CD4-positive, alpha-beta T cell treated with Interleukin-17A for 4 hours (primary cell): ENCODE data around the gene ELP5.

ENCODE experiments used
- DNase-seq: peaks from one replicate; pipeline ENCODE4 v3.0.0-alpha.2; 2020; ENCODE audit warnings: mixed read lengths

ELP5 gene, protein sequence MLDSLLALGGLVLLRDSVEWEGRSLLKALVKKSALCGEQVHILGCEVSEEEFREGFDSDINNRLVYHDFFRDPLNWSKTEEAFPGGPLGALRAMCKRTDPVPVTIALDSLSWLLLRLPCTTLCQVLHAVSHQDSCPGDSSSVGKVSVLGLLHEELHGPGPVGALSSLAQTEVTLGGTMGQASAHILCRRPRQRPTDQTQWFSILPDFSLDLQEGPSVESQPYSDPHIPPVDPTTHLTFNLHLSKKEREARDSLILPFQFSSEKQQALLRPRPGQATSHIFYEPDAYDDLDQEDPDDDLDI

GRCh38 chr17:7252176-7253043 lies at the start of gene ELP5:
ELP5 (plus strand) TSS chr17:7252215; CDS start chr17:7252551, 336 bp downstream.
- peak; percentile 87 for DNase-seq

DNA sequence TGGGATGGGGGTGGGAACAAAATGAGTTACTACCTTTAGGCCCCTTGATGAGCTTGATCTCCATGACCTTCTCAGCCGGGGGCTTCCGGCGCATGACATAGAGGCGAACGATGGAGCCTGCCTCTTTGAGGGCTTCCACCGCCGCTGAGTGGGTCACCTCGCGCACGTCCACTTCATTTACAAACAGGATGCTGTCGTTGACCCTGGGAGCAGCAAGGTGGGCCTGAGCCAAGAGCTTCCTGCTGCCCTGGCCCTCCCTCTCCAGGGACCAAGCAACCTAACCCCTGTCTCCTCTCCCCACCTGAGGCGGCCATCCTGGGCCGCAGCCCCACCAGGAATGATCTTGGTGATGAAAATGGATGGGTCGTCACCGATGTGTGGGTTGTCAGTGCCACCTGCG lies 48.6 kb upstream of the ELP5 start:
- no peak for DNase-seq

- peak; percentile 17 for DNase-seq
Observed at GRCh38 chr17:7204336-7204735, 47.7 kb upstream of the ELP5 start.

- DNase-seq: peak; percentile 94
Observed at GRCh38 chr17:7204828-7205461, 47.1 kb upstream of the ELP5 start.

DNA sequence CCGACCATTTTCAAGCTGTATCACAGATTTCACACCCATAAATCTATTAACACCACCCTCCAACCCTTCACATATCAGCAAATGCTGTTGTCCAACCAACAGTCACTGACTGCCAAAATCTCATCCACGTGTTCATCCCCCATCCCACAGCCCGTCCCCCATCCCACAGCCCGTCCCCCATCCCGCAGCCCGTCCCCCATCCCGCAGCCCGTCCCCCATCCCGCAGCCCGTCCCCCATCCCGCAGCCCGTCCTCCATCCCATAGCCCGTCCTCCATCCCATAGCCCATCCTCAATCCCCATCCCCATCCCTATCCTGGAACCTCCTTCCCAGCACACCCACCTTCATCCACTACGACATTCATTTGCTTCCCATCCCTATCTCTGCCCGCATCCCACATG lies 46.5 kb upstream of the ELP5 start:
- DNase-seq: no peak

- DNase-seq: no peak
Observed at GRCh38 chr17:7207120-7208001, 44.7 kb upstream of the ELP5 start.

DNA sequence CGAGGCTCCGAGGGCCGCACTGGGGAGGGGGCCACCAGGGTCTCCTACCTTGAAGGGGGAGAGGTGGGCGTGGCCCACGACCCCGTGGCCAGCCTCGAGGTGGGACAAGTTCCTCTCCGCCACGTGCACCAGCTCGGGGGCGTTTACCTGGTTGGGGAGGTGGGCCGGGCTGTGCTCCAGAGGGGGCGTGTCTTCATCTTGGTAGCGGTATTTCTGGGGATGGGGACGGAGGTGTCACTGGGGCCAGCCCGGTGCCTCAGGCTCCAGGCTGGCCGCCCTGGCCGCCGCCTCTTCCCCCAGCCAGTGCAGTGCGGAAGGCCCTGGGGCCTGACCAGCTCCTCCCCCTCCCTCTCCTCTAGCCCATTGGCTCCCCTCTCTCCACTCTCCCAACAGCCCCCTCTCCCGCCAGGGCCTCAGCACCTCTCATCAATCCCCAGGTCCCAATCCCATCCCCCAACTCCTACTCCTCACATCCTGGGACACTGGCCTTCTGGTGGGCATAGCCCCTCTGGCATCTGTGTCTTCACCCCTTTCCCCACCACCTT lies 43.9 kb upstream of the ELP5 start:
- DNase-seq: no peak

DNA sequence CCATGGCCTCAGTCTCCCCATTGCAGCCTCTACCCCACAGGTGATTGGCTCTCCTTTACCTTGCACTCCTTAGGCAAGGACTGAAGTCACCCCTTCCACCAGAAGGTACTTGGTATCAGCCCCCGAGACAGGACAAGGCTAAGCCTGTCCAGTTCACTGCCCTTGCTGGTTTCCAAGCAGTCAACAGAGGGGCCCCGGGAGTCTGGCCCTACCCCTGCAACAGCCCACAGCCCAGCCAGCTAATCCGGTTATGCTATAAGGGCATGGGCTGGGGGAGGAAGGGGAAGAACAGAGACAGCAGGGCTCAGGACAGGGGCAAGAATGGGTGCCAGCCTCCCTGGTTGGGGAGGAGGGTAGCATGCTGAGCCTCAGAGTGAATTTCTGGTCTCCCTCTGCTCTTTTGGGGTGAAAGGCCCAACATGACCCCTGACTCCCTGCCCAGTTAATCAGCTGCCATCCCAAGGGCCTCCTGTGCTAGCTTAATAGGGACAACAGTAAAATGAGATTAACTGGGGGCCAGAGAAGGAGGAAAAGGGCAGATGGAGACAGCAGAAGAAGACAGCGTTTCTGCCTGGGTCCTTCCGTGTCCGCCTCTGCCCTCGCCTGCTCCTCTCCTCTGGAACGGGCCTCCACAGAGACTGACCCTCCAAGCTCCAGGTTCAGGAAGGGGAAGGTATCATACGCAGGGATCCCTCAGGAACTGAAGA lies 43.1 kb upstream of the ELP5 start:
- no peak for DNase-seq

DNA sequence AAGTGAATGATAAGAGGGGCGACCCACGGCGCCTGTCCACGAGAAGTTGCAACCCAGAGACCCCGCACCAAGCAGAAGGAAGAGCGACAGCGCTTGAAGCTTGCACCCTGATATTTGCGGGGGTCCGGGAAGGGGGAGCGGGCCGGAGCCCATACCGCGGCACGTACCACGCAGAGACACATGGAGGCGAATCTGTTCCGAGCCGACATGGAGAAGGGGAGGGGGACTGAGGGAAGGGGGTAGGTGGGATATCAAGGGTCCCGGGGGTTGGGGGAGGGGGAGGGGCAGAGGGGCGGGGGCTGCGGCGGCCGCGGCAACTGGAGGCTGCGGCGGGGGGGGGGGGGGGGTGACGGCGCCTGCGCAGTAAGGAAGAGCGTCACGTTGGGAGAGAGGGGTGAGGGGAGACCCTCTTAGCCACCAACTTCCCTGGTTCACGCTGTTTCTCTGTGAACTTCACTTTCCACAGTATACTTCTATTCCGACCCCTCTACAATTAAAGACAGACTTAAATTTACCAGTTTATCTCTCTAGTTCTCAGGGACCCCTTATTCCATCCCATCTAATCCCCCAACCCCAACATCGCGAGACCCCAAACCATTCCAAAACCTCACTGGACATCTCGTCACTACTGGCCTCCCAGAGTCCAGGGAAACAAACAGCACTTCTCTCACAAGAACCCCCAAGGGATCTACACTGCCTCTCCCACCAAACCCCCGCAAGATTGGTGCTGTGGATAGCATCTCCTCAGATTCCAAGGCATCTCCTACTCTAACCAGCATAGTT lies 40.3 kb upstream of the ELP5 start:
- DNase-seq: no peak

- DNase-seq: no peak
Observed at GRCh38 chr17:7213895-7214299, 38.1 kb upstream of the ELP5 start.

- DNase-seq: peak; percentile 100
Observed at GRCh38 chr17:7214300-7215135, 37.5 kb upstream of the ELP5 start.

DNA sequence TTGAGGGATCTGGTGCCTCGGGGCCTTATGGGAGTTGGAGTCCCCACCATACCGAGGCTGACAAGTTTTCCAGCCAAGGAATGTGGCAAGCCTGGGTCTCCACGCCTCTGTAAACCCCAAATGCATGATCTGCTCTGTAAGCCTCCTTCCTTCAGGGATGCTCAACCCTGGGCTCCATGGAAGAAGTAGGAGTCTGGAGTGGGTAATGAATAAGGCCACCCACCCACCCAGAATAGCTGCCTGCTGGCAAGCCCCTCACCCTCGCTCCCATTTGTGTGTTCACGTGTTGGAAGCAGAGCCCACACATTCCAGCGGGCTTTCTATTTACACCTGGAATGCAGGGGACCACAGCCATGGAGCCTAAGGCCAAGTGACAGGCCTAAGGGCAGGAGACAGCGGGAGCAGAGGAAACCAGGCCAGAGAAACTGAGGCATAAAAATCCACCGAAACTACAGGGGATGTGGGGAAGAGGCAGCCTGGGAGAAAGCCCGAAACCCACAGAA lies 36.8 kb upstream of the ELP5 start:
- no peak for DNase-seq

- peak; percentile 72 for DNase-seq
Observed at GRCh38 chr17:7215652-7216180, 36.3 kb upstream of the ELP5 start.

GRCh38 chr17:7216242-7217112 lies 35.5 kb upstream of the ELP5 start:
- no peak for DNase-seq

DNA sequence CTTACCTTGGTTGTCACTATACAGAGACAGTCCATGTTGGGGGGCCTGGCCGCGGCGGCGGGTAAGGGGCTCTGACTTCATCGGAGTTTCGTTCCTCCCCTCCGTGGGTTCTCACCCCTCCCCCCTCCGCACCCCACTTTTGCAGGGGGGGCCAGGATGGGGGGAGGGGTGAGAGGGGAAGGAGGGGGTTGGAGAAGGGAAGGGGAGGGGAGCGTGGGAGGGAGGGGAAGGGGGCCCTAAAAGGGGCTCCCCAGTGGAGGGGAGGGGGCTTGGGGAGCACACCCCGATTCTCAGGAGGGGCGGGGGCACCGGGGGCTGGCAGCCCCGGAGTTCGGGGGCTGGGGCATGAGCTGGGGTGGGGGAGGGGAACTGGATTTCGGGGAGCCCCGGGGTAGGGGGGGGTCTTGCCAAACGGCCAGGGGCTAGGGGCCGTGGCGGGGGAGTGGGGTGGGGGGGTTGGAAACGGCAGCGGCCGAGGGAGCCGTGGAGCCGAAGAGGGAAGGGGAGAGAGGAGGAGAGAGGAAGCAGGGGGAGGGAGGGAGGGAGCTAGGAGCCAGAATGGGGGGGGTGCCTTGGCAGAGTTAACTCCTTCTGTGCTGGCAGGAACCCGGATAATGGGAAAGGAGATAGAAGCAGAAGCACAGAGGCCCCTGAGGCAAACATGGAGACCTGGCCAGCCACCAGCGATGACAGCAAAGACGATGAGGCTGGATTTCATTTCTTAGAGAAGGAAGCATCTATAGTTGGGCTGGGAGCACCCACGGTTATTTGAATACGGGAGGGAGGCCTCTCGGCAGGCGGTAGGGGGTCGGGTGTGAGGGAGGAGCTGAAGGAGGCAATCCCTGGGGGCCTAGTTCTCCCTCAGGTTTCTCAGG lies 34.7 kb upstream of the ELP5 start:
- DNase-seq: peak; percentile 58

- peak; percentile 19 for DNase-seq
Observed at GRCh38 chr17:7218166-7218565, 33.8 kb upstream of the ELP5 start.

DNA sequence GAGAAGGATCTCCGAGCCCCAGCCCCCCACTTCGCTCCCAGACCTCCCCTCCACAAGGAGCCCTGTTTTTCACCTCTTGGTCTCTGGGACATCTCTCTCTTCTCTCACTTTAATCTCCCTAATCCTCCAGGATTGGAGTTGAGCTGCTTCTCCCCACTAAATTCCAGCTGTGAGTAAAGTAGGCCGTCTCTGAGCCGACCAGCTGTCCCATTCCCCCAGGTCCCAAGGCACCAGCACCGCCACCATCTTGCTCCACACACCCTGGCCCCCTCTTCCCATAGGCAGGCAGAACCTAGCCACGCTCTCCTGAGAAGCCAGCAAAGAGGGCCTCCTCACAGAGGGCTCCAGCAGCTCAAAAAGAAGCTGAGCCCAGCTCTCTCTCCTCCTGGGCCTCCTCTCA lies 33.3 kb upstream of the ELP5 start:
- DNase-seq: no peak
